ENCODE measurements around the gene PCSK1N.

Gene PCSK1N

GRCh38 chrX:48801280-48802088 lies 33.9 kb downstream of the PCSK1N start, which contains the start of gene HDAC6:
TSS of gene HDAC6 (plus strand) at chrX:48802067. CDS start at chrX:48802693, 626 bp downstream.
- TF ChIP-seq, protein P1, sequence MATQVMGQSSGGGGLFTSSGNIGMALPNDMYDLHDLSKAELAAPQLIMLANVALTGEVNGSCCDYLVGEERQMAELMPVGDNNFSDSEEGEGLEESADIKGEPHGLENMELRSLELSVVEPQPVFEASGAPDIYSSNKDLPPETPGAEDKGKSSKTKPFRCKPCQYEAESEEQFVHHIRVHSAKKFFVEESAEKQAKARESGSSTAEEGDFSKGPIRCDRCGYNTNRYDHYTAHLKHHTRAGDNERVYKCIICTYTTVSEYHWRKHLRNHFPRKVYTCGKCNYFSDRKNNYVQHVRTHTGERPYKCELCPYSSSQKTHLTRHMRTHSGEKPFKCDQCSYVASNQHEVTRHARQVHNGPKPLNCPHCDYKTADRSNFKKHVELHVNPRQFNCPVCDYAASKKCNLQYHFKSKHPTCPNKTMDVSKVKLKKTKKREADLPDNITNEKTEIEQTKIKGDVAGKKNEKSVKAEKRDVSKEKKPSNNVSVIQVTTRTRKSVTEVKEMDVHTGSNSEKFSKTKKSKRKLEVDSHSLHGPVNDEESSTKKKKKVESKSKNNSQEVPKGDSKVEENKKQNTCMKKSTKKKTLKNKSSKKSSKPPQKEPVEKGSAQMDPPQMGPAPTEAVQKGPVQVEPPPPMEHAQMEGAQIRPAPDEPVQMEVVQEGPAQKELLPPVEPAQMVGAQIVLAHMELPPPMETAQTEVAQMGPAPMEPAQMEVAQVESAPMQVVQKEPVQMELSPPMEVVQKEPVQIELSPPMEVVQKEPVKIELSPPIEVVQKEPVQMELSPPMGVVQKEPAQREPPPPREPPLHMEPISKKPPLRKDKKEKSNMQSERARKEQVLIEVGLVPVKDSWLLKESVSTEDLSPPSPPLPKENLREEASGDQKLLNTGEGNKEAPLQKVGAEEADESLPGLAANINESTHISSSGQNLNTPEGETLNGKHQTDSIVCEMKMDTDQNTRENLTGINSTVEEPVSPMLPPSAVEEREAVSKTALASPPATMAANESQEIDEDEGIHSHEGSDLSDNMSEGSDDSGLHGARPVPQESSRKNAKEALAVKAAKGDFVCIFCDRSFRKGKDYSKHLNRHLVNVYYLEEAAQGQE (IDR thresholded peaks at IDR 0.05; ENCODE audit: insufficient replicate concordance, low read depth) = no peak
- TF ChIP-seq POLR2AphosphoS5 (IDR thresholded peaks at IDR 0.05; ENCODE audit: low read depth) = peak; percentile 66
- TF ChIP-seq, protein P2, sequence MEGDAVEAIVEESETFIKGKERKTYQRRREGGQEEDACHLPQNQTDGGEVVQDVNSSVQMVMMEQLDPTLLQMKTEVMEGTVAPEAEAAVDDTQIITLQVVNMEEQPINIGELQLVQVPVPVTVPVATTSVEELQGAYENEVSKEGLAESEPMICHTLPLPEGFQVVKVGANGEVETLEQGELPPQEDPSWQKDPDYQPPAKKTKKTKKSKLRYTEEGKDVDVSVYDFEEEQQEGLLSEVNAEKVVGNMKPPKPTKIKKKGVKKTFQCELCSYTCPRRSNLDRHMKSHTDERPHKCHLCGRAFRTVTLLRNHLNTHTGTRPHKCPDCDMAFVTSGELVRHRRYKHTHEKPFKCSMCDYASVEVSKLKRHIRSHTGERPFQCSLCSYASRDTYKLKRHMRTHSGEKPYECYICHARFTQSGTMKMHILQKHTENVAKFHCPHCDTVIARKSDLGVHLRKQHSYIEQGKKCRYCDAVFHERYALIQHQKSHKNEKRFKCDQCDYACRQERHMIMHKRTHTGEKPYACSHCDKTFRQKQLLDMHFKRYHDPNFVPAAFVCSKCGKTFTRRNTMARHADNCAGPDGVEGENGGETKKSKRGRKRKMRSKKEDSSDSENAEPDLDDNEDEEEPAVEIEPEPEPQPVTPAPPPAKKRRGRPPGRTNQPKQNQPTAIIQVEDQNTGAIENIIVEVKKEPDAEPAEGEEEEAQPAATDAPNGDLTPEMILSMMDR (IDR thresholded peaks at IDR 0.05; ENCODE audit: insufficient read depth, low read length) = no peak
- Histone ChIP-seq H3K27ac (replicated peaks) (peak within 1 kb of the TSS; percentile 99), H3K4me3 (replicated peaks; ENCODE audit: insufficient read depth, low read length) (peak within 1 kb of the TSS; percentile 58), H3K27me3 (ENCODE audit: insufficient read depth, poor library complexity, severe bottlenecking) (no peaks in the 10 kb centered on the region)
- peak; percentile 94 to 97 for DNase-seq (ENCODE audit: low read depth in 1 of 2, low spot score in 1 of 2)

DNA sequence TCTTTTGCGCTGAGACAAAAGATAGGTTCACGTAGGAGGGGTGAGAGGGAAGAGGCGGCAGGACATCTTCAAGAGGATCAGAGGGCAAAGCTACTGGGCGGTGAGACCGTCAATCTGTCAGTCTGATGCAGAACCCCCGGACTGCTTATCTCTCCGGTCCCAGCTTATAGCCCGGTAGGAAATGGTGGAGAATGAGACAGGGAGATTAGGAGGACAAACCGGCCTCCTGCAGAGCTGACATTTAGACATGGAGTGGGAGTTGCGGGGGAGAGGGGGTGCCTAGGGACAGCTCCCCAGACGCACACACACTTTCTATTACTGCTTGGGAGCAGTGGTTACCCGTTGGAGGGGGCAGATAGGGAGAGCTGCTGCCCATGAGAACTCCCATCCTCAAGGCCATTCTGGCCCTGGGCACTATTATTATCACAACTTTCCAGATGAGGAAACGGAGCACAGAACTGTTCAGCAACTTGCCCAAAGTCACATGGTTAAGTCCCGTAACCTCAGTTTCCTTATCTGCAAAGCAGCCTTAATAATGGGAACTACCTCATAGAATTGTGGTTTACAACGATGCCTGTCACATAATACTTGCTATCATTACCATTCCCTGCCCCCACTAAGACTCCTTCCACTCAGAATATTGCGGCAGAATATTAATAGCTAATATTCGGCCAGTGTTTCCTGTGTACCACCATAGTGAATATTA lies 34.7 kb downstream of the PCSK1N start:
- H3K4me3 ChIP-seq (replicated peaks; ENCODE audit: insufficient read depth, low read length) = peak overlapping the region; percentile 38
- peak in 1 of 2 experiments; percentile 30 for DNase-seq (ENCODE audit: low read depth in 1 of 2, low spot score in 1 of 2)
- TF ChIP-seq, protein P2 (IDR thresholded peaks at IDR 0.05; ENCODE audit: insufficient read depth, low read length) = no peak
- TF ChIP-seq POLR2AphosphoS5 (IDR thresholded peaks at IDR 0.05; ENCODE audit: low read depth) (no peak; the same call in 1 of the 2 replicates), SPI1 (IDR thresholded peaks at IDR 0.05; ENCODE audit: borderline replicate concordance, low read depth) (no peak), GABPA (IDR thresholded peaks at IDR 0.05; ENCODE audit: low read depth) (no peak)
- TF ChIP-seq, protein P1 (IDR thresholded peaks at IDR 0.05; ENCODE audit: insufficient replicate concordance, low read depth) = no peak
- H3K27me3 ChIP-seq (ENCODE audit: insufficient read depth, poor library complexity, severe bottlenecking) = no peaks in the 10 kb centered on the region
- peak overlapping the region; percentile 99 for H3K27ac ChIP-seq (replicated peaks)

- Histone ChIP-seq H3K27me3 (ENCODE audit: insufficient read depth, poor library complexity, severe bottlenecking) (no peaks in the 10 kb centered on the region), H3K27ac (replicated peaks) (no peak overlapping the region), H3K4me3 (replicated peaks; ENCODE audit: insufficient read depth, low read length) (no peak overlapping the region)
- DNase-seq (ENCODE audit: low read depth in 1 of 2, low spot score in 1 of 2) = no peak
- TF ChIP-seq, protein P2 (IDR thresholded peaks at IDR 0.05; ENCODE audit: insufficient read depth, low read length) = no peak
- no peak for TF ChIP-seq POLR2AphosphoS5 (IDR thresholded peaks at IDR 0.05; ENCODE audit: low read depth)
- TF ChIP-seq GABPA (IDR thresholded peaks at IDR 0.05; ENCODE audit: low read depth) = no peak
- TF ChIP-seq SPI1 (IDR thresholded peaks at IDR 0.05; ENCODE audit: borderline replicate concordance, low read depth) = no peak
- TF ChIP-seq, protein P1 (IDR thresholded peaks at IDR 0.05; ENCODE audit: insufficient replicate concordance, low read depth) = no peak
Observed at GRCh38 chrX:48798318-48798717, 37.1 kb downstream of the PCSK1N start.

Measured in HL-60 (cell line).